Measurements from ENCODE around the gene ANKRD39.

ANKRD39 gene, protein sequence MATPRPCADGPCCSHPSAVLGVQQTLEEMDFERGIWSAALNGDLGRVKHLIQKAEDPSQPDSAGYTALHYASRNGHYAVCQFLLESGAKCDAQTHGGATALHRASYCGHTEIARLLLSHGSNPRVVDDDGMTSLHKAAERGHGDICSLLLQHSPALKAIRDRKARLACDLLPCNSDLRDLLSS
- total RNA-seq, result 2.2 to 6.8 (median 5.3) reads per million in 9 experiments

DNA sequence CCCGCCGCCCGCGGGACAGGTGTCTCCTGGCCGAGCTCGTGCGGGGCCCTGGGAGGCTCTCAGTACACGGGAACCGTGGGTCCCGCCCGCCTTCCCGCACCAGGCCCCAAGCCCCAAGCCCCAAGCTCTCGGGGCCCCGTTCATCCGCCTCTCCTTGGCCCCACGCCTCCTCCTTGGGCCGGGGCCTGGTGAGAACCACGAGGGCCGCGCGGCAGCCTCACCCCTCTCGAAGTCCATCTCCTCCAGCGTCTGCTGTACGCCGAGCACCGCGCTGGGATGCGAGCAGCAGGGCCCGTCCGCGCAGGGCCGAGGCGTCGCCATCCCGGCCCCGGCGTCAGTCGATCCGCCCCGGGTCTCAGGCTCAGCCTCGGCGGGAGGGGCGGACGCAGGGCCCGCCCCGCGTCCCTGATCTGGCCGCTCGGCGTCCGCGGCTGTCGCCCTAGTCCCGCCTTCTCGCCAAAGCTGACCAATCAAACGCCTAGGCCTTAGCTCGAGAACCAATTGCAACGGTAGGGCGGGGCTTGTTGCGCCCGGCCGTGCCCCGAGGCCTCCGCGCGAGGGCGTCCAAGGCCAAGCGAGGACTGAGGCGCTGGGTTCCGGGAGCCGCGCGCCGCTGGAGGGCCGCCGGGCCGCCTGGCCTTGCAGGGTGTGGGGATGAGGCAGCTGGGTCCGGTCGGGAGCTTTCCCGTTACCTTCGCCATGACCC is at the start of gene ANKRD39:
ANKRD39 (minus strand) TSS at position 350 of the 706 bp plus-strand sequence; CDS start at position 321, 29 bp downstream.
- no peaks in the 10 kb centered on the region for H3K27me3 Mint-ChIP-seq
- H3K9me3 Mint-ChIP-seq, result no peaks in the 10 kb centered on the region
- peak; percentile 89 for ATAC-seq (replicated peaks)
- peaks cover 59% of the 10 kb centered on the region for H3K36me3 Mint-ChIP-seq (ENCODE audit: insufficient read depth)
- DNase-seq, result peak; percentile 98 to 99 (median 99)
- peak within 1 kb of the TSS; percentile 77 to 94 for H3K4me3 Mint-ChIP-seq
- H3K27ac Mint-ChIP-seq, result peak within 1 kb of the TSS; percentile 24 to 42
- peaks cover 35% of the 10 kb centered on the region in 2 donors for H3K4me1 Mint-ChIP-seq (ENCODE audit: low read depth in 2 of 2)

DNA sequence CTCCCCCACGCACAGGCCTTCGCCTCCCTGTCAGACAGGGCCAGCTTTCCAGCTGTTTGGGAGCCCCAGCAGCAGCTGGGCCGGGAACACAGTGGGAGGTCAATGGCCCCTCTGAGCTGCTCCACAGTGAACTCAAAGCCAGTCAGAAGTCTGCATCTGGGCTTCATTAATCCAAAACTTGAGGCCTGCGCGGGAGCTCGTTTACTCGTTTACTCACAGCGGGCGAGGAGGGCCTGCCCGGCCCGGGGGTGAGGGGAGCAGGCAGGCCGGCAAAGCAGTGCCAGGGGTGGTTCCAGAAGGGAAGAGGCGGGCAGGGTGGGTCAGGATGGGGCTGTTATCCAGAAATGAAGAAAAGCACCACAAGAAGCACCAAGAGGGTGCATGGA is 48.9 kb upstream of the ANKRD39 start:
- no peaks in the 10 kb centered on the region for H3K9me3 Mint-ChIP-seq
- ATAC-seq (replicated peaks) (no peak), DNase-seq (no peak)
- no peak overlapping the region for H3K4me3 Mint-ChIP-seq
- H3K27me3 Mint-ChIP-seq, result no peaks in the 10 kb centered on the region
- peaks cover 12 to 18% of the 10 kb centered on the region in 2 donors for H3K4me1 Mint-ChIP-seq (ENCODE audit: low read depth in 2 of 2)
- H3K27ac Mint-ChIP-seq, result peak overlapping the region in 1 of 2 donors; percentile 67
- peaks cover 4% of the 10 kb centered on the region for H3K36me3 Mint-ChIP-seq (ENCODE audit: insufficient read depth)

DNA sequence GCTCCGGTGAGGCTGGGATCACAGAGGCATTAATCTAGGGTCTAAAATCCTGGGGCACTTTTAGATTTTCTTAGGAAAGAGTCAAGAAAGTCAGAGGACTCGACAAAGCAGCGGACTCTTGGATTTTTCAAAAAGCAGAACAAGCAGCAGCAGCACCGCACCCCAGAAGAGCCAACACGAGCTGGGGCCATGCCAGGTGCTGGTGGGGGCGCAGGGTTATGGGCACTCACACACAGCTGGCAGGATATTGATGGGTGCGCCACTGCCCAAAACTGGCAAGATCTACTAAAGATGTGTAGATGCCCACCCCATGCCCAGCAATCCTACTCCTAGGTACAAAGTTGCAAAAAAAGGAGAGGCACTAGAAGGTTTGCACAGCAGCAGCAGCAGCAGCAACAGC is 46.0 kb upstream of the ANKRD39 start:
- Mint-ChIP-seq H3K9me3 (no peaks in the 10 kb centered on the region), H3K27me3 (no peaks in the 10 kb centered on the region), H3K4me1 (ENCODE audit: low read depth in 2 of 2) (peaks cover 3 to 8% of the 10 kb centered on the region in 2 donors), H3K27ac (no peak overlapping the region), H3K36me3 (ENCODE audit: insufficient read depth) (peaks cover 3% of the 10 kb centered on the region), H3K4me3 (no peak overlapping the region)
- DNase-seq (no peak), ATAC-seq (replicated peaks) (no peak)

DNA sequence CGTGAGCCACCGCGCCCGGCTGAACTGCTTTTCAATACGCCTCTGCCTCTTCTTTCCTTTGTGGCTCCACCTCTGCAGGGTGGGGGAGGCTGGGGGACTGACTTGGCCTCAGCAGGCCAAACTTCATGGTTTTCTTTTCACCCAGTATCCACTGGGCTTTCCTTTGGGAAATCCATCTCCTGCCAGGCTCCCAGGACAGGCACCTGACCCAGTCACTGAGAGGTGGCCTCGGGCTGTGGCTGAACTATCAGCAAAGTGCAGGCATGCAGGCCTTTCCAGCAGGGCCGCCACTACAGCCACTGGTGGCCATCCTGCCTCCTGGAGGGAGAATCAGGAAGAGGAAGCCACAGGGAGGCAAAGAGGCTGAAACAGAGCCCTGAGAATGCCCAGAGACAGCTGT is 45.5 kb upstream of the ANKRD39 start:
- Mint-ChIP-seq H3K4me1 (ENCODE audit: low read depth in 2 of 2) (peaks cover 3 to 8% of the 10 kb centered on the region in 2 donors), H3K27ac (no peak overlapping the region)

DNA sequence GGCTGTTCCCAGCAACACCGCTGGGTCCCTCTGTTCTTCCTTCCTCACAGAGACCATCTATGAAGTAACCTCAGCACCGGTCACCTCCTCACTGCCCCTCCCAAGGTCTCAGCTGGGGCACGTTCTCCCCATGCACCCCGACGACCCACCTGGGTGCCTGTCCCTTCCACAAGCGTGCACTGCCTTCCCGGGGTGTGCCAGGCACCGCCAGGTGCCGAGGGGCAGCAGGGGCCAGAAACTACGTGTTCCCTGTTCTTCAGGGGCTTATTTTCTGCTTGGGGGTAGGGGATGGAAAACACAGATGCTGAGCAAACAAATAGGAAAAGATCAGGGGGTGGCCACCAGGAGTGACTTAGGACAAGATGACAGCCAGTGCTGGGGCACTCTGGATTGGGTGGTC is 42.4 kb upstream of the ANKRD39 start:
- Mint-ChIP-seq H3K4me1 (ENCODE audit: low read depth in 2 of 2) (peaks cover 22 to 32% of the 10 kb centered on the region in 2 donors), H3K27me3 (no peaks in the 10 kb centered on the region), H3K36me3 (ENCODE audit: insufficient read depth) (peaks cover 3% of the 10 kb centered on the region), H3K27ac (peak overlapping the region in 1 of 2 donors; percentile 47), H3K9me3 (no peaks in the 10 kb centered on the region), H3K4me3 (no peak overlapping the region)
- no peak for DNase-seq
- ATAC-seq (replicated peaks), result no peak

More for the DNA sequence above, 45.5 kb upstream of the ANKRD39 start:
- no peaks in the 10 kb centered on the region for H3K27me3 Mint-ChIP-seq
- H3K9me3 Mint-ChIP-seq, result no peaks in the 10 kb centered on the region
- H3K4me3 Mint-ChIP-seq, result no peak overlapping the region
- H3K36me3 Mint-ChIP-seq (ENCODE audit: insufficient read depth), result peaks cover 3% of the 10 kb centered on the region
- ATAC-seq (replicated peaks) (no peak), DNase-seq (no peak)

DNA sequence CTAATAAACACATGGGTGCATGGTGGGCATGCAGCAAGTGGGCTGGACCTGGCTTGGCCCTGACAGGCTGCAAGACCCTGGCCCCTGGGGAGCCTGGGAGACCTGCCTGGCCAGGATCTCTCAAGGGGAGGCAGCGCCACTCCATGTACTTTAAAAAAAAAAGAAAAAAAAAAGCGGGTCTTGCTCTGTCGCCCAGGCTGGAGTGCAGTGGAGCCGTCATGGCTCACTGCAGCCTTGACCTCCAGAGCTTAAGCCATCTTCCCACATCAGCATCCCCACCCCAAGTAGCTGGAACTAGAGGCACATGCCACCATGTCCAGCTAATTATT is 41.6 kb upstream of the ANKRD39 start:
- no peak for DNase-seq

DNA sequence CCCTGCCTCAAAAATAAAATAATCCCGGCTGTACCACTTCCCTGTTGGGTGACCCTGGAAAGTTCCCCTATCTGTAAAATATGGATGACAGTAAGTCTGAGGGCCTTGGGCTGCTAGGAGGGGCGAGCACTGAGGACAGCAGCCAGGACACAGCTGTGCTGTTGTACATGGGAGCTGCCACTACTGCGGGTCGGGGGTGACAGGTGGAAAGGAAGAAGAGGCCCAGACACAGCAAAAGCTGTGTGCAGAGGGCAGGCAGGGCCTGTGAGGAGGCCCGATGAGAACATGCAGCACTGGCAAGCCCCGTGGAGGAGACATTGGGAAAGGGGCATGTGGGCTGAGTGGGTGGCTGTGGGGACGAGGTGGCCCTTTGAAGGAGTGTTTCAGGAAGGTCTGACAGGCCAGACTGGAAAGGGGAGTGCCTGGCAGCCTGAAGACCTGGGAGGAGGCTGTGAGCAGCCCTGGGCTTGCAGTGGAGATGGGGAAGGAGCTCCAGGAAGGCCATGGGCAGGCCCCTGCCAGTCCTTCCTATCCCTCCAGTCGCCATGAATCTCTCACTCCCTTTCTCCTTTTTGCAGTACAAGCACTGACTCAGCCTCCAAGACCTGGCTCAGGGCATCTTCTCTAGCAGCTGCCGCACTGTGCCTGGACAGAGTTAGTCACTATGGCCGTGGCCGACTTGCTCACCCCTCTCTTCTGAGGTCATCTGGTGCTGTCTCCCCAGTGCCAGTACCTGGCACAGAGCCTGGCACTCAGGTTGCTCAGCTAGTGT is 41.0 kb upstream of the ANKRD39 start:
- ATAC-seq (replicated peaks) (no peak), DNase-seq (no peak)
- no peaks in the 10 kb centered on the region for H3K27me3 Mint-ChIP-seq
- no peak overlapping the region for H3K4me3 Mint-ChIP-seq
- no peaks in the 10 kb centered on the region for H3K9me3 Mint-ChIP-seq
- peaks cover 3% of the 10 kb centered on the region for H3K36me3 Mint-ChIP-seq (ENCODE audit: insufficient read depth)
- peaks cover 25 to 33% of the 10 kb centered on the region in 2 donors for H3K4me1 Mint-ChIP-seq (ENCODE audit: low read depth in 2 of 2)
- H3K27ac Mint-ChIP-seq, result peak overlapping the region in 1 of 2 donors; percentile 30

More for the DNA sequence above, 41.6 kb upstream of the ANKRD39 start:
- Mint-ChIP-seq H3K9me3 (no peaks in the 10 kb centered on the region), H3K27ac (peak overlapping the region in 1 of 2 donors; percentile 30), H3K36me3 (ENCODE audit: insufficient read depth) (peaks cover 3% of the 10 kb centered on the region), H3K4me3 (no peak overlapping the region), H3K27me3 (no peaks in the 10 kb centered on the region), H3K4me1 (ENCODE audit: low read depth in 2 of 2) (peaks cover 26 to 36% of the 10 kb centered on the region in 2 donors)
- ATAC-seq (replicated peaks), result no peak

DNA sequence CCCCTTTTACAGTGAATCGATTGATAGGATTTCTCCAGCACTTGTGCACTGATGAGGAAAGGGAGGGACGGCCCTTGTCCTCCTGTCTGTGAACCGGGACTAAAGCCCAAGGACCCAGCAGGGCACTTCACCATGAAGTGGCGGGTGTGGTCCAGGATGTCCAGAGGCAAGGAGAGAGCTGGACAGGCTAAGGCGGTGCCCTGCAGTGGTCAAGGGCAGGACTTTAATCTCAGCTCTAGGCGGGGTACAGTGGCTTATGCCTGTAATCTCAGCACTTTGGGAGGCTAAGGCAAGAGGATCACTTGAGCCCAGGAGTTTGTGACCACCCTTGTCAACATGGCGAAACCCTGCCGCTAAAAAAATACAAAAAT is 40.3 kb upstream of the ANKRD39 start:
- Mint-ChIP-seq H3K4me3 (no peak overlapping the region), H3K4me1 (ENCODE audit: low read depth in 2 of 2) (peaks cover 24 to 36% of the 10 kb centered on the region in 2 donors)
- no peak for ATAC-seq (replicated peaks)

DNA sequence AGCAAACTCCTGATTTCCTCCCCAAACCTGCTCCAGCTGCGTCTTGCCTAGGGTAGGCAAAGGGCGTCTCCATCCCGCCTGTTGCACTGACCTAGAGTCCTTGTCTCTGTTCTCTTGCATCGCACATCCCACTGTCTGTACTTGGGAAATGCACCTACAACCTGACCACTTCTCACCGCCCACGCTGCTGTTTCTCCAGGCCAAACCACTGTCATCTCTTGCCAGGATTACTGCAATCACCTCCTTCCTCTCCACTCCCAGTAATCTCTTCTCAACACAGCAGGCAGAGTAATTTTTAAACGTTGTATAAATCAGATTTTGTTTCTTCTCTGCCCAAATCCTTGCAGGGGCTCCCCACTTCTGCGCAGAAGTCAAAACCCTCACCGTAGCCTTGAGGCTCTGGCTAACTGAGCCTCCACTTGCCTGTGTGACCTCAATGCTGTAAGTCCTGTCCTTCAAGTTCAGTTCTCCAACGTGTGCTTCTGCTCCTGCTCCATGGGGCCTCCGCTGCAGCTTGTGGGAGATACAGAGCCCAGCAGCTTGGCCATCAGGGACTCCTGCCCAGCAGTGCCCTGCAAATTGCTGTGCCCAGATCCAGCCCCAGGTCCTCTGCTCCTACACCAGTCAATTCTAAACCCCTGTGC is 39.8 kb upstream of the ANKRD39 start:
- no peak overlapping the region for H3K4me3 Mint-ChIP-seq
- H3K27me3 Mint-ChIP-seq, result no peaks in the 10 kb centered on the region

More for the DNA sequence above, 40.3 kb upstream of the ANKRD39 start:
- DNase-seq, result no peak
- Mint-ChIP-seq H3K27me3 (no peaks in the 10 kb centered on the region), H3K27ac (peak overlapping the region in 1 of 2 donors; percentile 82), H3K9me3 (no peaks in the 10 kb centered on the region), H3K36me3 (ENCODE audit: insufficient read depth) (peaks cover 3% of the 10 kb centered on the region)

DNA sequence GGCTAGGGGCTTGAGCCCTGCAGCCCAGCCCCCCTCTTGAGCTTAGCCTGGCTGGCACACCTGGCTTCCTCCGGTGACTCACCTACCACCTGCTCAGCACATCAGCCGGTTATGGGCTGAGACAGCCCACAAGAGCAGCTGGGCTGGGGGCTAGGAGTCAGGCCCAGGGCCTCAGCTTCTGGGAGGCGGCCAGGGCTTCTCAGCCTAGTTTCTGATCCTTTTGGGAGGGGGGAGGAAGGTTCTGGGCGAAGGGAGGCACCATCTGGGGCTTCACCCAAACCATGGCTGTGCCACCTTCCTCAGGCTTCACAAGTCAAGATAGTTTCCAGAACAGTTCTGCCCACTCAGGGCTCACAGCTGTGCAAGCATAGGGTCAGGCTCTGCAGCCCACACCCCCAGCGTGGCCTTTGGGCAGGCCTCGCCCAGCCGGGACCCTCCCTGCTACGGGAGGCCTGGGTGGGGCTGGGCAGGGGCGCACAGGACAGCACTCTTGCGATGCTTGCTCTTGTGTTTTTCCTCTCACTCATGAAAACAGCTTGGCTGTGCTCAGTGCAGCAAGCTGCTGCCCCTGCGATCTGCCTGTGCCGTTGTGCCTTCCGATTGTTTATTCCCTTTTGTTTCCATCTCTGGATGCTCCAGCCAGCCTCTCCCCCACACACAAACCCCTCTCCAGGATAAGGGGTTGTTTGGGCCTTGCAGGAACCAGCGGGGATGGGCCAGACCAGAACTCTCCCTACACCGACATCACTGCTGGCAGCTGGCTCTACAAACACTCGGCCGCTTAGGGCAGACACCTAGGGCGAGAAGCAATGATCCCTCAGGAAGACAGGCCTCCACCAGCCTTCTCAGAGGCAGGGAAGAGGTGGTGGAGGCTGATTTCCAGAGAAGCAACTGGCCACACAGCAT is 38.2 kb upstream of the ANKRD39 start:
- DNase-seq (no peak), ATAC-seq (replicated peaks) (peak; percentile 31)
- no peaks in the 10 kb centered on the region for H3K9me3 Mint-ChIP-seq
- H3K4me1 Mint-ChIP-seq (ENCODE audit: low read depth in 2 of 2), result peaks cover 36 to 52% of the 10 kb centered on the region in 2 donors
- H3K27ac Mint-ChIP-seq, result peak overlapping the region; percentile 82 to 91
- H3K27me3 Mint-ChIP-seq, result no peaks in the 10 kb centered on the region
- no peak overlapping the region for H3K4me3 Mint-ChIP-seq
- peaks cover 6% of the 10 kb centered on the region for H3K36me3 Mint-ChIP-seq (ENCODE audit: insufficient read depth)

More for the DNA sequence above, 39.8 kb upstream of the ANKRD39 start:
- no peak for ATAC-seq (replicated peaks)
- H3K9me3 Mint-ChIP-seq, result no peaks in the 10 kb centered on the region
- no peak for DNase-seq
- peaks cover 3% of the 10 kb centered on the region for H3K36me3 Mint-ChIP-seq (ENCODE audit: insufficient read depth)
- H3K4me1 Mint-ChIP-seq (ENCODE audit: low read depth in 2 of 2), result peaks cover 25 to 41% of the 10 kb centered on the region in 2 donors
- peak overlapping the region; percentile 82 to 91 for H3K27ac Mint-ChIP-seq

DNA sequence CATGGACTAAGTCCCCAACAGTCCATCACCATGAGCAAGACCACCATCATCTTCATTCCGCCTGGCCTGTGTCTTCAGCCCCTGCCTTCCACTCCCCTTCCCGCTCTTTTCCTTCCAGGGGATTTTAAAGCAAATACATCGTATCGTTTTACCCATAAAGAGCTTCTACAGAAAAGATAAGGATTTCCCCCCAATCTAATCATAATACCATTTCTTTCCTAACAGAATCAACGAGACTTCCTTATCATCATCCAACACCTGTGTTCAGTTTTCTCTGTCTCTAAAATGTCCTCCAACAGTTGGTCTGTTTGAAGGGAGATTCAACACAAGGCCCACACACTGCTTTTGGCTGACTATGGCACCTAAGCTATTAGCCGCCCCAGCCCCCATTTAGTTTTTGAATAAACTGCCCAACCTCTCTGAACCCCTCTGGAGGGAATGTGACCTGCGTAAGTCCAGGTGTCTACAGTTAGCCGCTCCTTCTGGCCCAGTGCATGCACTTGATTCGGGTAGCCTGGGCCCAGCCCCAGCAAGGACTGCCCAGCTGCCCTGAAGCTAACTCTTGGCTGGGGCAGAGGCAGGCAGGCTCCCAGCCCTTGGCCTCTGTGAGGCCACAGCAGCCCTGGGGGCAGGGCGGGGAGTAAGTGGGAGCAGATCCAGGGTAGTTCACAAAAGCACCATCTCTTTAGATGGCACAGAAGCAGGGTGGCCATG is 37.4 kb upstream of the ANKRD39 start:
- ATAC-seq (replicated peaks), result no peak
- Mint-ChIP-seq H3K36me3 (ENCODE audit: insufficient read depth) (peaks cover 5% of the 10 kb centered on the region), H3K27me3 (no peaks in the 10 kb centered on the region), H3K9me3 (no peaks in the 10 kb centered on the region), H3K27ac (peak overlapping the region; percentile 59 to 75), H3K4me3 (no peak overlapping the region), H3K4me1 (ENCODE audit: low read depth in 2 of 2) (peaks cover 37 to 60% of the 10 kb centered on the region in 2 donors)
- DNase-seq, result no peak

DNA sequence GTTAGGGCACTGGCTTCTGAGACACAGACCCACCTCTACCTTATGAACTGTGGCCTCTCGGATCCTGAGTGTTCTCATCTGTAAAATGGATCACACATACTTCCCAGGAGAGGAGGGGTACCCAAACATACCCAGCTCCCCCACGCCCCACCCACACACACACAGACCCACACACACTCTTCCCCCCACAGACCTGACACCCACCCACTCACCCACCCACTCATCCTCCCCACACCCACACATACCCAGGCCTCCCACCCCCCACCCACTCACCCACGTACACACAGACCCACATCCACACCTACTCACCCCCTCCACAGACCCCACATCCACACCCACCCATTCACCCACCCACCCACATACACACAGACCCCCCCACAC is 36.3 kb upstream of the ANKRD39 start:
- ATAC-seq (replicated peaks) (no peak), DNase-seq (no peak)
- H3K4me1 Mint-ChIP-seq (ENCODE audit: low read depth in 2 of 2), result peaks cover 37 to 56% of the 10 kb centered on the region in 2 donors
- peaks cover 2% of the 10 kb centered on the region for H3K36me3 Mint-ChIP-seq (ENCODE audit: insufficient read depth)
- no peaks in the 10 kb centered on the region for H3K27me3 Mint-ChIP-seq
- H3K27ac Mint-ChIP-seq, result no peak overlapping the region
- no peak overlapping the region for H3K4me3 Mint-ChIP-seq
- no peaks in the 10 kb centered on the region for H3K9me3 Mint-ChIP-seq
